OCI-LY1 (cell line): Measurements from ENCODE around the gene MYO1E.

Experiments
- H2AFZ ChIP-seq: fragments of 200-600 bp; sonication (generic), shearing (Covaris generic); 2 replicates; pipeline ENCODE4 v1.6.0; 2014; ENCODE audit warnings: antibody characterized with exemption, mild to moderate bottlenecking, low read length
- H3F3A ChIP-seq: fragments of 200-600 bp; sonication (generic), shearing (Covaris generic); 2 replicates; pipeline ENCODE4 v1.6.0; 2014; ENCODE audit warnings: mild to moderate bottlenecking, antibody characterized with exemption, low read length, moderate library complexity; ENCODE audit not compliant: insufficient read depth
- H3K27ac ChIP-seq: fragments of 200-600 bp; sonication (generic); 2 replicates; pipeline ENCODE4 v1.5.1; 2014; ENCODE audit warnings: low read length, mixed run types, mild to moderate bottlenecking, low read depth; ENCODE audit not compliant: poor library complexity, severe bottlenecking
- H3K27me3 ChIP-seq: fragments of 200-600 bp; sonication (generic); 2 replicates; pipeline ENCODE4 v1.6.0; 2014; ENCODE audit warnings: antibody characterized with exemption, mild to moderate bottlenecking, low read length, moderate library complexity; ENCODE audit not compliant: insufficient read depth
- H3K36me3 ChIP-seq: fragments of 200-600 bp; sonication (generic); 2 replicates; pipeline ENCODE4 v1.6.1; 2014; ENCODE audit warnings: mild to moderate bottlenecking, antibody characterized with exemption, low read length, moderate library complexity, mixed read lengths; ENCODE audit not compliant: insufficient read depth
- H3K4me1 ChIP-seq: fragments of 200-600 bp; sonication (generic); 2 replicates; pipeline ENCODE4 v1.5.1; 2014; ENCODE audit warnings: mild to moderate bottlenecking, low read length, moderate library complexity; ENCODE audit not compliant: insufficient read depth, severe bottlenecking
- H3K4me2 ChIP-seq: fragments of 200-600 bp; sonication (generic), shearing (Covaris generic); 2 replicates; pipeline ENCODE4 v1.6.1; 2014; ENCODE audit warnings: low read length
- H3K4me3 ChIP-seq: fragments of 200-600 bp; sonication (generic); 2 replicates; pipeline ENCODE4 v1.5.1; 2014; ENCODE audit warnings: low read length, low read depth, mild to moderate bottlenecking, mixed read lengths; ENCODE audit not compliant: poor library complexity, severe bottlenecking
- H3K79me2 ChIP-seq: fragments of 200-600 bp; shearing (Covaris generic); 2 replicates; pipeline ENCODE4 v1.6.1; 2016; ENCODE audit warnings: mixed run types, low read length, mixed read lengths; ENCODE audit not compliant: insufficient read depth
- H3K9ac ChIP-seq: fragments of 200-600 bp; sonication (generic), shearing (Covaris generic); 2 replicates; pipeline ENCODE4 v1.6.1; 2014; ENCODE audit warnings: mild to moderate bottlenecking, low read length, mixed read lengths
- H3K9me2 ChIP-seq: fragments of 200-600 bp; sonication (generic), shearing (Covaris generic); 2 replicates; pipeline ENCODE4 v1.6.1; 2014; ENCODE audit warnings: low read depth, mild to moderate bottlenecking, low read length, mixed read lengths
- H3K9me3 ChIP-seq: fragments of 200-600 bp; shearing (Covaris generic); 2 replicates; pipeline ENCODE4 v1.6.1; 2014; ENCODE audit warnings: low read length, mixed read lengths
- H4K20me1 ChIP-seq: fragments of 200-600 bp; sonication (generic), shearing (Covaris generic); 2 replicates; pipeline ENCODE4 v1.6.0; 2016; ENCODE audit warnings: mild to moderate bottlenecking, low read length; ENCODE audit not compliant: insufficient read depth
- CTCF ChIP-seq: fragments of 200-600 bp; sonication (generic), shearing (Covaris generic); IDR thresholded peaks from 2 replicates; pipeline ENCODE4 v1.5.1; 2017; ENCODE audit warnings: mild to moderate bottlenecking, antibody characterized with exemption, low read length, moderate library complexity, mixed read lengths
- EZH2 ChIP-seq: fragments of 200-600 bp; sonication (generic), shearing (Covaris generic); IDR thresholded peaks from 2 replicates; pipeline ENCODE4 v1.8.0; 2017; ENCODE audit warnings: borderline replicate concordance, mixed run types, mild to moderate bottlenecking, antibody characterized with exemption, low read length, moderate library complexity, mixed read lengths

The MYO1E gene

DNA sequence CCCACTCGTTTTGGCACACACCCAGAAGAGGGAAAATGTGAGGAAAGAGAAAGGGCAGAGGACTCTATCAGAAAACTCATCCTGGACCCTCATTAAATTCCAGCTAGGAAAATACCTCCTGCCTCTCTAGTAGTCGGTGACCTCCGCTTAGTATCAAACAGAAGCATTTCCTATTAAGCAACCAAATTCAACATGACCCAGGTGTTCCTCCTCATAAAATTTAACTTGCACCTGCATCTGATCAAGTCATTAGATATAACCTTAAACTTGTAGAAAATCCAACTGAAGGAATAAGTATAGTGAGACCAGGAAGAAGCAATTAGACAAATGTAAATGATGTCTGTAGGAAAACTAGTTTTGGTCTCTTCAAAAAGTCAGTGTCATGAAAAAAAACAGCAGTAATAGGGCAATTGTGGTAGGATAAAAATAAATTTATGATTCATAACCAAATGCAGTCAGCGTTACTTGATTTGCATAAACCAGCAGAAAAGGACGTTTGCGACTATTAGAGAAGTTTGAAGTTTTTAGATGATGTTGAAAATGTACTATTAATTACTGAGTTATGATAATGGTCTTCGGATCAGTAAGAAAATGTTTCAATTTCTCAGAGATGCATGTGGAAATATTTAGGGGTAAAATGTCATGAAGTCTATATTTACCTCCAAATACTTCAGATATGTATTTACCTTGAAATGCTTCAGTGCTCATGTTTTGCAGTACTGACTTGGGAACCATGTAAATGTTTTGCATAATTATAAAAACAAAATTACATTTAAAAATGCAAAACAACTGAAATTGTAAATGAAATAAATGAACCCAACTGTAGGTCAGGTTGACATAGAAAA is 121.4 kb downstream of the MYO1E start:
- H3K9me3 ChIP-seq = no peaks in the 10 kb centered on the region
- no peaks in the 10 kb centered on the region for H3K9me2 ChIP-seq
- H3K4me1 ChIP-seq = peaks cover 70% of the 10 kb centered on the region
- no peaks in the 10 kb centered on the region for H3K27me3 ChIP-seq
- H3F3A ChIP-seq = peaks cover 15% of the 10 kb centered on the region; the same call in 1 of the 2 replicates
- no peak overlapping the region for H2AFZ ChIP-seq
- H3K9ac ChIP-seq = peak overlapping the region; percentile 28
- H3K79me2 ChIP-seq = no peaks in the 10 kb centered on the region
- TF ChIP-seq CTCF (no peak), EZH2 (no peak)
- no peaks in the 10 kb centered on the region for H4K20me1 ChIP-seq
- H3K27ac ChIP-seq = peak overlapping the region; percentile 88
- peak overlapping the region; percentile 40 for H3K4me3 ChIP-seq
- peaks cover 28% of the 10 kb centered on the region; the same call in 1 of the 2 replicates for H3K36me3 ChIP-seq
- peak overlapping the region; percentile 62 for H3K4me2 ChIP-seq

DNA sequence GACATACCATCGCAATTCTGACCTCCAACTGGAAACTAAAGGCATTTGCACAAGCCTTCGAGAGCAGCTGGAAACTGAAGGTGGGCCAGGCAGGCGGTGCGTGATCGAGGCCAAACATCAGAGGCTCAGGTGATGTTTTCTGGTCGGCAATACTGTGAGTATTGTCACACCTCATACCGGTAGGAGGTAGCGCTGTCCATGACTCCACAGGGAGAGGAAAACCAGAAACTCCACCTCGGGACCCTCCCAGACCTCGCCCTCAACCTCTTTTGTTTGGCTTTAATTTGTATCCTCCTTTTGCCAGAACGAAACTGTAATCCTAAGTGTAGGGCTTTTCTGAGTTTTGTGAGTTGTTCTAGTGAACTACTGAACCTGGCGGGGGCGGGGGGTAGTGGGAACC is 122.4 kb downstream of the MYO1E start:
- H3K9ac ChIP-seq = peak overlapping the region; percentile 28; the same call in 1 of the 2 replicates
- peak overlapping the region; percentile 88 for H3K27ac ChIP-seq
- H3K9me2 ChIP-seq = no peaks in the 10 kb centered on the region
- H3F3A ChIP-seq = peaks cover 15% of the 10 kb centered on the region; the same call in 1 of the 2 replicates
- H3K9me3 ChIP-seq = no peaks in the 10 kb centered on the region
- peak overlapping the region; percentile 40 for H3K4me3 ChIP-seq
- H3K79me2 ChIP-seq = no peaks in the 10 kb centered on the region
- peaks cover 70% of the 10 kb centered on the region for H3K4me1 ChIP-seq
- H3K4me2 ChIP-seq = peak overlapping the region; percentile 62
- H3K27me3 ChIP-seq = no peaks in the 10 kb centered on the region
- no peaks in the 10 kb centered on the region for H4K20me1 ChIP-seq
- TF ChIP-seq CTCF (no peak), EZH2 (no peak)
- peaks cover 25% of the 10 kb centered on the region; the same call in 1 of the 2 replicates for H3K36me3 ChIP-seq
- H2AFZ ChIP-seq = no peak overlapping the region

GRCh38 chr15:59249816-59250215 is 122.9 kb downstream of the MYO1E start:
- Histone ChIP-seq H4K20me1 (no peaks in the 10 kb centered on the region), H3K27me3 (no peaks in the 10 kb centered on the region), H3F3A (peaks cover 15% of the 10 kb centered on the region; the same call in 1 of the 2 replicates), H3K4me2 (peak overlapping the region; percentile 62; the same call in 1 of the 2 replicates), H3K4me3 (peak overlapping the region; percentile 40), H3K9me3 (no peaks in the 10 kb centered on the region), H3K4me1 (peaks cover 70% of the 10 kb centered on the region), H2AFZ (no peak overlapping the region), H3K79me2 (no peaks in the 10 kb centered on the region), H3K36me3 (peaks cover 21% of the 10 kb centered on the region; the same call in 1 of the 2 replicates), H3K9me2 (no peaks in the 10 kb centered on the region), H3K9ac (peak overlapping the region; percentile 28; the same call in 1 of the 2 replicates), H3K27ac (peak overlapping the region; percentile 88)
- TF ChIP-seq CTCF (no peak), EZH2 (no peak)
